Measurements from ENCODE around the gene KHK. TPM values are rescaled to one million over a fixed set of nuclear protein-coding genes. Genes with fewer than 3 reads are reported as not detected.

Gene KHK
- polyA plus RNA-seq, 2 of the 4 experiments (the other 2 are of a cell fraction) = 4.2 to 7.6 TPM

DNA sequence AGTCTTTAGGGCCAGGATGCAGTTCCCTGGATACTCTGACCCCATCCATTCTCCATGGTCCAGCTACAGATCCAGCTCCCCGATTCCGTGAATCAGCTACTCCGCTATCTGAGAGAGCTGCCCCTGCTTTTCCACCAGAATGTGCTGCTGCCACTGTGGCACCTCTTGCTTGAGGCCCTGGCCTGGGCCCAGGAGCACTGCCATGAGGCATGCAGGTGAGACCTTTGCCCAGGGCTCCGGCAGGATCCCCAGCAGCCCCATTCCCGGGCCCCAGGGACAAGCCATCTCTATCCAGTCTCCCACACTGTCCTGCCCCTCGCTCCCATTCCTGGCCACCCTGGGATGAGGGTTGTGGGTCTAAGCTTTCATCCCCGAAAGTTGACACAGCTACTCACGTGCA is 46.3 kb upstream of the KHK start:
- WGBS (ENCODE audit: missing lambda C conversion rate) = 95% methylated on average over 8 of the region's 8 CpGs
- ChIA-PET POLR2A (no interaction called here), CTCF (interaction anchor here (1.1 to 4.8 kb wide), 7 partner anchors 10 to 239 kb away, joined by 3 to 27 read pairs (median 11); no protein-coding TSS in a partner anchor)
- no peaks in the 10 kb centered on the region for H3K9me3 ChIP-seq
- TF ChIP-seq CHD4 (IDR thresholded peaks at IDR 0.05; ENCODE audit: borderline replicate concordance) (no peak), SREBF2 (IDR thresholded peaks at IDR 0.05) (no peak), FOSB (CRISPR knock-in tag; IDR thresholded peaks at IDR 0.05) (no peak), POLR2A (IDR thresholded peaks at IDR 0.05; ENCODE audit: low read length) (no peak), RARB (CRISPR knock-in tag; IDR thresholded peaks at IDR 0.05) (no peak)
- TF ChIP-seq, protein P1, sequence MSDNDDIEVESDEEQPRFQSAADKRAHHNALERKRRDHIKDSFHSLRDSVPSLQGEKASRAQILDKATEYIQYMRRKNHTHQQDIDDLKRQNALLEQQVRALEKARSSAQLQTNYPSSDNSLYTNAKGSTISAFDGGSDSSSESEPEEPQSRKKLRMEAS (IDR thresholded peaks at IDR 0.05) = no peak
- no peak for FAIRE-seq
- H3K4me1 ChIP-seq = no peaks in the 10 kb centered on the region
- H3K4me3 ChIP-seq = no peak overlapping the region
- no peak for DNase-seq (ENCODE audit: low read depth in 1 of 2, low spot score in 1 of 2)
- no peak overlapping the region for H3K4me2 ChIP-seq
- no peak for ATAC-seq
- H3K27ac ChIP-seq = no peak overlapping the region

- Histone ChIP-seq H3K4me1 (no peaks in the 10 kb centered on the region), H3K27ac (no peak overlapping the region), H3K4me2 (no peak overlapping the region), H3K4me3 (no peak overlapping the region), H3K9me3 (no peaks in the 10 kb centered on the region)
- POLR2A ChIA-PET = interaction anchor here (1.2 kb wide), 1 partner anchor 9 kb away, joined by 6 read pairs; no protein-coding TSS in a partner anchor
- TF ChIP-seq JUNB (IDR thresholded peaks at IDR 0.05) = no peak
- no peak for DNase-seq (ENCODE audit: low read depth in 1 of 2, low spot score in 1 of 2)
- no peak for FAIRE-seq
- WGBS (ENCODE audit: missing lambda C conversion rate) = 91% methylated on average over 5 of the region's 5 CpGs
- no peak for ATAC-seq
- CTCF ChIA-PET = interaction anchor here (1.2 to 4.8 kb wide), 5 partner anchors 8 to 196 kb away, joined by 3 to 27 read pairs (median 10); no protein-coding TSS in a partner anchor
These were observed 44.8 kb upstream of the KHK start for GRCh38 chr2:27041752-27042151.

- ChIA-PET POLR2A (interaction anchor here (1.0 to 1.2 kb wide), 3 partner anchors 8 to 13 kb away, joined by 3 to 6 read pairs (median 5); partner anchors contain the start of gene TMEM214), CTCF (interaction anchor here (0.6 to 4.8 kb wide), 8 partner anchors 8 to 196 kb away, joined by 3 to 27 read pairs (median 6); partner anchors contain the start of genes AGBL5 and TMEM214)
- Histone ChIP-seq H3K9me3 (no peaks in the 10 kb centered on the region), H3K4me3 (no peak overlapping the region), H3K4me2 (no peak overlapping the region), H3K4me1 (no peaks in the 10 kb centered on the region), H3K27ac (no peak overlapping the region)
- FAIRE-seq (no peak), DNase-seq (ENCODE audit: low read depth in 1 of 2, low spot score in 1 of 2) (no peak), ATAC-seq (no peak)
- 92% methylated on average over 10 of the region's 10 CpGs for WGBS (ENCODE audit: missing lambda C conversion rate)
- TF ChIP-seq, protein P2, sequence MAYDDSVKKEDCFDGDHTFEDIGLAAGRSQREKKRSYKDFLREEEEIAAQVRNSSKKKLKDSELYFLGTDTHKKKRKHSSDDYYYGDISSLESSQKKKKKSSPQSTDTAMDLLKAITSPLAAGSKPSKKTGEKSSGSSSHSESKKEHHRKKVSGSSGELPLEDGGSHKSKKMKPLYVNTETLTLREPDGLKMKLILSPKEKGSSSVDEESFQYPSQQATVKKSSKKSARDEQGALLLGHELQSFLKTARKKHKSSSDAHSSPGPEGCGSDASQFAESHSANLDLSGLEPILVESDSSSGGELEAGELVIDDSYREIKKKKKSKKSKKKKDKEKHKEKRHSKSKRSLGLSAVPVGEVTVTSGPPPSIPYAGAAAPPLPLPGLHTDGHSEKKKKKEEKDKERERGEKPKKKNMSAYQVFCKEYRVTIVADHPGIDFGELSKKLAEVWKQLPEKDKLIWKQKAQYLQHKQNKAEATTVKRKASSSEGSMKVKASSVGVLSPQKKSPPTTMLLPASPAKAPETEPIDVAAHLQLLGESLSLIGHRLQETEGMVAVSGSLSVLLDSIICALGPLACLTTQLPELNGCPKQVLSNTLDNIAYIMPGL (CRISPR knock-in tag; IDR thresholded peaks at IDR 0.05; ENCODE audit: borderline replicate concordance) = no peak
- TF ChIP-seq NPAS2 (CRISPR knock-in tag; IDR thresholded peaks at IDR 0.05; ENCODE audit: borderline replicate concordance) (no peak), CHD2 (IDR thresholded peaks at IDR 0.05; ENCODE audit: low read length, partially characterized antibody) (no peak), SMC3 (IDR thresholded peaks at IDR 0.05) (no peak), ZFP36 (IDR thresholded peaks at IDR 0.05; ENCODE audit: borderline replicate concordance, partially characterized antibody) (no peak), POLR2AphosphoS2 (conservative IDR thresholded peaks at IDR 0.05; ENCODE audit: low read length) (no peak; the same call in 1 of the 2 replicates), HEYL (CRISPR knock-in tag; IDR thresholded peaks at IDR 0.05) (no peak), CEBPB (IDR thresholded peaks at IDR 0.05) (no peak)
- TF ChIP-seq, protein P3, sequence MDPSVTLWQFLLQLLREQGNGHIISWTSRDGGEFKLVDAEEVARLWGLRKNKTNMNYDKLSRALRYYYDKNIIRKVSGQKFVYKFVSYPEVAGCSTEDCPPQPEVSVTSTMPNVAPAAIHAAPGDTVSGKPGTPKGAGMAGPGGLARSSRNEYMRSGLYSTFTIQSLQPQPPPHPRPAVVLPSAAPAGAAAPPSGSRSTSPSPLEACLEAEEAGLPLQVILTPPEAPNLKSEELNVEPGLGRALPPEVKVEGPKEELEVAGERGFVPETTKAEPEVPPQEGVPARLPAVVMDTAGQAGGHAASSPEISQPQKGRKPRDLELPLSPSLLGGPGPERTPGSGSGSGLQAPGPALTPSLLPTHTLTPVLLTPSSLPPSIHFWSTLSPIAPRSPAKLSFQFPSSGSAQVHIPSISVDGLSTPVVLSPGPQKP (IDR thresholded peaks at IDR 0.05; ENCODE audit: low read depth, low read length) = no peak
These were observed 44.4 kb upstream of the KHK start for GRCh38 chr2:27042159-27042661.

Measured in A549 (cell line).